ENCODE data around the gene GBE1. TPM values are rescaled to one million over a fixed set of nuclear protein-coding genes. Genes with fewer than 3 reads are reported as not detected.

Gene GBE1
- total RNA-seq, 2 donors from 2014 or later, result 8.4 to 12.3 TPM

DNA sequence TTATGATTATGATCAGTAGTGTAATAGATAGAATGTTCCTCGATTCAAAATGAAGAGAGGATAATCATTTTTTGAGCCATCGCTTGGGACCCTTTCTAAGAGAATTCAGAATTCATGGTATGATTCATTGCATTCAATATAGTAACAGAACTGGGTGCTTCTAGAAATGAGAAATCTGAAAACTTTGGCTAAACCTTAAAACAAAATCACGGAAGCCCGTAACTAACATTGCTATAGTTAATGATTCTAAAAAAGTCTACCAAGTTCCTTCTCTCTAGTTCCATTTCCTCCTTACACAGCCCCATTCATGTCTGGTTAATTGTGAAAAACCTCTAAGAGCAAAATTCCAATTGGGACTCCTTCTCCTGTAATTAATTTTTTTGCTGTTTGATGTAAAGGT is 217.1 kb downstream of the GBE1 start:
- WGBS, 2 experiments (ENCODE audit: insufficient coverage in 1 of 2, insufficient read length in 1 of 2), result 95 to 100% methylated on average over 2 to 4 of the region's 4 CpGs
- Mint-ChIP-seq H3K27ac (no peak overlapping the region), H3K4me1 (no peaks in the 10 kb centered on the region), H3K27me3 (ENCODE audit: insufficient read depth) (no peaks in the 10 kb centered on the region), H3K9me3 (peaks cover 25% of the 10 kb centered on the region), H3K36me3 (ENCODE audit: low read depth) (peaks cover 5% of the 10 kb centered on the region), H3K4me3 (no peak overlapping the region)
- peaks cover 26% of the 10 kb centered on the region for H3K9me3 ChIP-seq (ENCODE audit: control insufficient read depth, low read length)
- no peak for TF ChIP-seq CTCF (conservative IDR thresholded peaks at IDR 0.05)
- H3K27ac ChIP-seq (ENCODE audit: low read depth, low read length), result no peak overlapping the region
- H3K27me3 ChIP-seq (ENCODE audit: control insufficient read depth, insufficient read depth, low read length, poor library complexity, severe bottlenecking), result no peaks in the 10 kb centered on the region
- H3K4me3 ChIP-seq (ENCODE audit: low read length), result no peak overlapping the region
- no peak for DNase-seq
- H3K36me3 ChIP-seq (ENCODE audit: control insufficient read depth, insufficient read depth, low read length), result no peaks in the 10 kb centered on the region
- no peak overlapping the region for H3K9ac ChIP-seq (ENCODE audit: extremely low read depth, low read length, poor library complexity, severe bottlenecking)
- H3K4me1 ChIP-seq (ENCODE audit: control insufficient read depth, insufficient read depth, low read length), result no peaks in the 10 kb centered on the region

- H3K4me3 ChIP-seq (ENCODE audit: low read length), result no peak overlapping the region
- Mint-ChIP-seq H3K4me1 (no peaks in the 10 kb centered on the region), H3K4me3 (no peak overlapping the region), H3K36me3 (ENCODE audit: low read depth) (no peaks in the 10 kb centered on the region), H3K9me3 (no peaks in the 10 kb centered on the region), H3K27ac (no peak overlapping the region), H3K27me3 (ENCODE audit: insufficient read depth) (no peaks in the 10 kb centered on the region)
- H3K27ac ChIP-seq (ENCODE audit: low read depth, low read length), result no peak overlapping the region
- no peaks in the 10 kb centered on the region for H3K4me1 ChIP-seq (ENCODE audit: control insufficient read depth, insufficient read depth, low read length)
- no peak overlapping the region for H3K9ac ChIP-seq (ENCODE audit: extremely low read depth, low read length, poor library complexity, severe bottlenecking)
- DNase-seq, result no peak
- no peaks in the 10 kb centered on the region for H3K9me3 ChIP-seq (ENCODE audit: control insufficient read depth, low read length)
- no peaks in the 10 kb centered on the region for H3K36me3 ChIP-seq (ENCODE audit: control insufficient read depth, insufficient read depth, low read length)
- no peaks in the 10 kb centered on the region for H3K27me3 ChIP-seq (ENCODE audit: control insufficient read depth, insufficient read depth, low read length, poor library complexity, severe bottlenecking)
- 100% methylated on average over 1 of the region's 1 CpG; no CpG with 5 or more reads in 1 of the 2 experiments for WGBS, 2 experiments (ENCODE audit: insufficient coverage in 1 of 2, insufficient read length in 1 of 2)
- no peak for TF ChIP-seq CTCF (conservative IDR thresholded peaks at IDR 0.05)
Observed at GRCh38 chr3:81540787-81541186, 220.7 kb downstream of the GBE1 start.

- Mint-ChIP-seq H3K27ac (no peak overlapping the region), H3K27me3 (ENCODE audit: insufficient read depth) (no peaks in the 10 kb centered on the region), H3K9me3 (peaks cover 6% of the 10 kb centered on the region), H3K36me3 (ENCODE audit: low read depth) (no peaks in the 10 kb centered on the region), H3K4me1 (no peaks in the 10 kb centered on the region), H3K4me3 (no peak overlapping the region)
- TF ChIP-seq CTCF (conservative IDR thresholded peaks at IDR 0.05), result no peak
- DNase-seq, result no peak
- Histone ChIP-seq H3K36me3 (ENCODE audit: control insufficient read depth, insufficient read depth, low read length) (no peaks in the 10 kb centered on the region), H3K27me3 (ENCODE audit: control insufficient read depth, insufficient read depth, low read length, poor library complexity, severe bottlenecking) (no peaks in the 10 kb centered on the region), H3K9ac (ENCODE audit: extremely low read depth, low read length, poor library complexity, severe bottlenecking) (no peak overlapping the region), H3K27ac (ENCODE audit: low read depth, low read length) (no peak overlapping the region), H3K9me3 (ENCODE audit: control insufficient read depth, low read length) (no peaks in the 10 kb centered on the region), H3K4me1 (ENCODE audit: control insufficient read depth, insufficient read depth, low read length) (no peaks in the 10 kb centered on the region), H3K4me3 (ENCODE audit: low read length) (no peak overlapping the region)
- whole genome bisulfite sequencing, 2 experiments (ENCODE audit: insufficient coverage in 1 of 2, insufficient read length in 1 of 2), result 94 to 100% methylated on average over 1 of the region's 1 CpG
Observed at GRCh38 chr3:81531846-81532245, 229.6 kb downstream of the GBE1 start.

Data from endodermal cell (in vitro differentiated cells).